GM10266 (cell line): ENCODE data around the gene KLHL21.
A peak's percentile ranks its signal among the peaks of the same experiment; 100 is the strongest.

ENCODE experiments used
- DNase-seq: peaks from one replicate; pipeline ENCODE4 v3.0.0; 2012; ENCODE audit errors: extremely low spot score
- TF ChIP-seq, protein P1 (sequence below): IDR thresholded peaks from 2 replicates; pipeline ENCODE4 v1.5.1; 2012; ENCODE audit warnings: mild to moderate bottlenecking, low read depth; ENCODE audit not compliant: control insufficient read depth, insufficient read depth; ENCODE audit errors: missing control alignments

Gene KLHL21

DNA sequence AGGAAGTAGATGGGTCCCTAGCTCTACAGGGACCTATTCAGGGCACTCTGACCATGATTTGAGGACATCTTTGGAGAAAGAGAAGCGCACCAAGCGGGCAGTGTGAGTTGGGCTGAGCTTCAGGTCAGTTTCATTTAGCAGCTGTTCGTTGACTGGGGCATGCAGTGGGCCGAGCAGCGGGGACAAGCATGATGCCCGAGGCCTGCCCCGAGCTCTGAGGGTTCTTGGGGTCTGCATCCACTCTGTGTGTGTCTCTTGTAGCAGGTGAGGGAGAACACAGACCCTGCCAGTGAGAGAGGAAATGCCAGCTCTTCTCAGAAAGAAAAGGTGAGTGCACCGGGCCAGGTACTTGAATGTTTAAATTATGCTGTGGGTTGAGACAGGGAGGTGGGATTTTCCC is 27.4 kb upstream of the KLHL21 start:
- no peak for DNase-seq
- TF ChIP-seq, protein P1, sequence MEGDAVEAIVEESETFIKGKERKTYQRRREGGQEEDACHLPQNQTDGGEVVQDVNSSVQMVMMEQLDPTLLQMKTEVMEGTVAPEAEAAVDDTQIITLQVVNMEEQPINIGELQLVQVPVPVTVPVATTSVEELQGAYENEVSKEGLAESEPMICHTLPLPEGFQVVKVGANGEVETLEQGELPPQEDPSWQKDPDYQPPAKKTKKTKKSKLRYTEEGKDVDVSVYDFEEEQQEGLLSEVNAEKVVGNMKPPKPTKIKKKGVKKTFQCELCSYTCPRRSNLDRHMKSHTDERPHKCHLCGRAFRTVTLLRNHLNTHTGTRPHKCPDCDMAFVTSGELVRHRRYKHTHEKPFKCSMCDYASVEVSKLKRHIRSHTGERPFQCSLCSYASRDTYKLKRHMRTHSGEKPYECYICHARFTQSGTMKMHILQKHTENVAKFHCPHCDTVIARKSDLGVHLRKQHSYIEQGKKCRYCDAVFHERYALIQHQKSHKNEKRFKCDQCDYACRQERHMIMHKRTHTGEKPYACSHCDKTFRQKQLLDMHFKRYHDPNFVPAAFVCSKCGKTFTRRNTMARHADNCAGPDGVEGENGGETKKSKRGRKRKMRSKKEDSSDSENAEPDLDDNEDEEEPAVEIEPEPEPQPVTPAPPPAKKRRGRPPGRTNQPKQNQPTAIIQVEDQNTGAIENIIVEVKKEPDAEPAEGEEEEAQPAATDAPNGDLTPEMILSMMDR = no peak

DNA sequence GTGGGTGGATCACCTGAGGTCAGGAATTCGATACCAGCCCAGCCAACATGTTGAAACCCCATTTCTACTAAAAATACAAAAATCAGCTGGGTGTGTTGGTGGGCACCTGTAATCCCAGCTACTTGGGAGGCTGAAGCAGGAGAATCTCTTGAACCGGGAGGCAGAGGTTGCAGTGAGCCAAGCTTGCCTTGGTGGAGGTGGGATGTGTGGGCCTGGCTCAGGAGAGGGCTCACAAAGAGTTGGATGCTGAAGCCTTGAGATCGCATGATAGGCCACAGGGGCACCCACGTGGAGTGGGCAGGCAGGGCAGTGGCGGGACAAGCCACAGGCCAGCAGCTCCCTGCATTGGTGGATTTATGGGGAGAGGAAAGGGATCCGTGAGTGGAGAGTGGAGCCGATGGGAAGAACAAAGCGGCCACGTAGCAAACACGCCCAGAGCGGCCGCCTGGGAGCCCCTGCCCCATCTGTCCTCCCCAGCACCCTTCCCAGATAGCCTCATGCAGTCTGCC is 26.4 kb upstream of the KLHL21 start:
- TF ChIP-seq, protein P1 = no peak
- no peak for DNase-seq

DNA sequence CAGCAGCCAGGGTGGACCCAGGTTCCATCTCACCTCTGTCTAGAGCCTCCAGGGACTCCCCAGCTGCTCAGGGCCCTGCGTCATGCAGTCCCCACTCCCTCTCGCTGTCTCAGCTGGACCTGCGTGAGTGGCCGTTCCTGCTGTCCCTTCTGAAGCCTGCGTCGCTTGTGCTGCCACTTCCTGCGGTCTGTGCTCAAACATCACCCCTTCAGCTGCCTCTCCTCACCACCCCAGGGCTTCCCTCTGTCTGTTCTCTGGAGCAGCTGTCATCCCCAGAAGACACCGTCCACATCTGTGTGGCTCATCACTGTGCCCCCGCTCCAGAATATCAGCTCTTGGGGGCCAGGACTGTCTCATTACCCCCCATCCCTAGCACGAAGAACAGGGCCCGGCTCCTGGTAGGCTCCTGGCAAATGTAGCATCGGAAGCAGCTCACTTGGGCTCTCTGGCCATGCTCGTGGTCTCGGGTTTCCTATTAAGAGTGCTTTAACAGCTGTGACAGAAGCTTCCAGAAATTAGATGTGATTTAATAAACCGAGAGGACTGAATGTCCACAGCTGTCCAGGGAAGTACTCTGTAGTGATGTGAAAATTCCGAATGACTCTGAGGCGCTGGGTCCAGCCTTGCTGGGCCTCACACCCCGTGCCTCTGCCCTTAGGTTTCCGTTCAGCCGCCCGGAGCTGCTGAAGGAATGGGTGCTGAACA is 25.3 kb upstream of the KLHL21 start:
- DNase-seq = no peak

DNA sequence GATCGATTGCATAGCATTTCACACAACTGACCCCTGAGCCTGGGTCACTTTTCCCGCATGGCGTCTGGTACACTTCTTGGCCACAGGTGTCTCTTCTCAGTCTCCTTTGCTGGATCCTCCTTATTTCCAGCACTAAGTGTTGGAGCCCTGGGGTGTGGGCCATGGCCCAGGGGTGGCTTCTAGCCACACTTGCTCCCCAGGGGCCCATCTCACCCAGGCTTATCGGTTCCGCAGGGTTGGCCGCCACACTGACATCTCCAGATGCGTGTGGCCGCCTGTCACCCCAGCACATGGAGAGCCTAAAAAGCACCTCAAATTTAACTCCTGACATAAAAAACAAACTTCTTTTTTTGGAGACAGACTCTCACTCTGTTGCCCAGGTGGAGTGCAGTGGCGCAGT is 24.4 kb upstream of the KLHL21 start:
- TF ChIP-seq, protein P1 = no peak
- DNase-seq = no peak

More for the DNA sequence above, 25.3 kb upstream of the KLHL21 start:
- TF ChIP-seq, protein P1 = no peak

DNA sequence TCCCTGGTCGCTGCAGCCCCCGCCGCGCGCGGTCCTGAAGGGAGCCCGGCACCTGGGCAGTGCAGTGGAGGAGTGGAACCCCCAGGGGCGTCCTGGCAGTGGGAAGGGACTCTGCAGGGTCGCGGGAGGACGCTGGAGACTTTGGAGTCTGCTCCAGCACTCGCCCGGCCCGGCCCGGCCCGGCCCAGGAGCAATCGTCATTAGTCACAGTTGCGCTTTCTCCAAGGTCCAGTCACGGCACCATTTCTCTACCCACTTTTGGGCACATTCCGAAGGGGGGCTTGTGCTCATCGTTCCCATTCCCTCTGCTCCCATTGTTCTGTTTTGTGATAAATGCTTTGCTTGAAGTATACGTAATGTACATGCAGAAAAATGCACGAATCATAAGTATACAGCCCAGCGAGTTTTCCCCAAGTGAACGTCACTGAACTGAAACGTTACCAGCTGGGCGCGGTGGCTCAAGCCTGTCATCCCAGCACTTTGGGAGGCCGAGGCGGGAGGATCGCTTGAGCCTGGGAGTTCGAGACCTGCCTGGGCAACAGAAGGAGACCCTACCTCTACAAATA is 23.0 kb upstream of the KLHL21 start:
- TF ChIP-seq, protein P1 = no peak
- peak; percentile 59 for DNase-seq

DNA sequence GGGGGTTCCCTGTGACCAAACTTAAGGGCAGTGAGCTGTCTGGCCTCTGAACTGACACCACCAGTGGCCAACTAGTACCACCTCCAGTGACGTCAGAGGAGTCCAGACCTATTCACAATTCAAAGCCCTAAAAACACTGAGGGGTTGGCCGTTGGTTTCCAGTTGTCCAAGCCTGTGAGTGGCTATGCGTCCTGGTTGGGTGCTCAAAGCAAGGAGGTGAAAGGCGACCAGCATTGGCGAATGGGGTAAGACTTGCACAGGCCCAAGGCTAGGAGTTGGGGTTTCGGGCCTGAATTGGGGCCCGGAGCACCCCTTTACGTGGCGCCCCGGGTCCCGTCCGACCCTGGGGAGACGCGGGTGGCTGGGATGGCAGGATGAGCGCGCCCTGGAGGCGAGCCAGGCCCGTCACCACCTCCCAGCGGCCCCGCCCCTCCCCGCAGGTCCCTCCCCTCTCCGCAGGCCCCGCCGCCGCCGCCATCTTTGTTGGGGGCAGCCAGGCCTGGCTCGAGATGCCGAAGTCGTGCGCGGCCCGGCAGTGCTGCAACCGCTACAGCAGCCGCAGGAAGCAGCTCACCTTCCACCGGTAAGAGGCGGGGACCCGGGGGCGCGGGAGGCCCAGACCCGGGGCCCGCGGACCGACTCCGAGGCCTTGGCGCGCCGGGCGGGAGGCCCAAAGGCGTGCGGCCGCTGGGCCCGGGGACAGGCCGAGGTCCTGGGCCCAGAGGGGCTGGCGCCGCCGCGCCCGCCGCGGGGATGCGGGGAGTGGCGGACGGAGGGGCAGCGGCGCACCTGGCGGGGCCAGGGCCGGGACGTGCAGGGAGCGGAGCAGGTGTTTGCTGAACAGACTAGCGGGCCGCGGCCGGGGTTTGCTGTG is 22.3 kb upstream of the KLHL21 start, which contains the start of gene THAP3:
Gene THAP3, plus strand, starts transcription at position 159 of the 874 bp plus-strand sequence. Its CDS starts 351 bp downstream, at position 510.
- DNase-seq = peak; percentile 96

More for the DNA sequence above, 22.3 kb upstream of the KLHL21 start, which contains the start of gene THAP3:
- TF ChIP-seq, protein P1 = peak; percentile 34
